SU-DHL-6 (cell line): ENCODE data around the gene CD274.

ENCODE experiments used
- EZH2phosphoT487 ChIP-seq: fragments of 200-600 bp; sonication (generic), shearing (Covaris generic); conservative IDR thresholded peaks from 2 replicates; pipeline ENCODE4 v1.6.1; 2018; ENCODE audit warnings: mild to moderate bottlenecking, antibody characterized with exemption, low read length, moderate library complexity, mixed read lengths
- TF ChIP-seq, protein P1 (sequence below): fragments of 200-600 bp; sonication (generic); IDR thresholded peaks from one replicate; pipeline ENCODE4 v1.5.1; 2017; ENCODE audit warnings: antibody characterized with exemption, mild to moderate bottlenecking, low read length, moderate library complexity; ENCODE audit not compliant: insufficient read depth, poor library complexity, severe bottlenecking

GRCh38 chr9:5435912-5436311, 14.4 kb upstream of the CD274 start:
- TF ChIP-seq, protein P1, sequence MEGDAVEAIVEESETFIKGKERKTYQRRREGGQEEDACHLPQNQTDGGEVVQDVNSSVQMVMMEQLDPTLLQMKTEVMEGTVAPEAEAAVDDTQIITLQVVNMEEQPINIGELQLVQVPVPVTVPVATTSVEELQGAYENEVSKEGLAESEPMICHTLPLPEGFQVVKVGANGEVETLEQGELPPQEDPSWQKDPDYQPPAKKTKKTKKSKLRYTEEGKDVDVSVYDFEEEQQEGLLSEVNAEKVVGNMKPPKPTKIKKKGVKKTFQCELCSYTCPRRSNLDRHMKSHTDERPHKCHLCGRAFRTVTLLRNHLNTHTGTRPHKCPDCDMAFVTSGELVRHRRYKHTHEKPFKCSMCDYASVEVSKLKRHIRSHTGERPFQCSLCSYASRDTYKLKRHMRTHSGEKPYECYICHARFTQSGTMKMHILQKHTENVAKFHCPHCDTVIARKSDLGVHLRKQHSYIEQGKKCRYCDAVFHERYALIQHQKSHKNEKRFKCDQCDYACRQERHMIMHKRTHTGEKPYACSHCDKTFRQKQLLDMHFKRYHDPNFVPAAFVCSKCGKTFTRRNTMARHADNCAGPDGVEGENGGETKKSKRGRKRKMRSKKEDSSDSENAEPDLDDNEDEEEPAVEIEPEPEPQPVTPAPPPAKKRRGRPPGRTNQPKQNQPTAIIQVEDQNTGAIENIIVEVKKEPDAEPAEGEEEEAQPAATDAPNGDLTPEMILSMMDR: no peak
- no peak for TF ChIP-seq EZH2phosphoT487
